HG03439 (cell line): ENCODE results near the gene MGAT5.

Source experiments
- ATAC-seq: cut with Tn5 transposase; IDR thresholded peaks from one replicate; pipeline ENCODE4 v1.9.1; 2021; ENCODE audit warnings: mild to moderate bottlenecking, moderate library complexity; ENCODE audit not compliant: unreplicated experiment

Gene MGAT5

DNA sequence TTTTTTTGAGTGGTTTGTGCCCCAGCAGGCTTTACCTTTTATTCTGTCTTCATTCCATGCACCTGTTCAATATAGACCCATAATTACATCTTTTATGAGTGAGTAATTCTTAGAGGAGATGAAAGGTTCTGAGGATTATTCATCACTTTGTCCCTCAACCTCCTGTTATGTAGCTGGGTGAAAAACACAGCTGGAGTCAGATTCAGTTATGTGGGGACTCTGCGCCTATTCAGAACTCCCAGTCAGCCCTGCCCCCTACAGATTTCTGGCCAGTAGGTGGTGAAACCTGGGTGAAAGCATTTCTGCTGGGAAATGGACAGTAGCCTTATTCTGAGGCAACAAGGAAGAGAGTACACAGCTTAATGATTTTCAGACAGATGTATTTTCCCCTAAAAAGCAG is 107.8 kb downstream of the MGAT5 start:
- no peak for ATAC-seq

- ATAC-seq, result no peak
Measured at GRCh38 chr2:134362152-134362668, 108.3 kb downstream of the MGAT5 start.

DNA sequence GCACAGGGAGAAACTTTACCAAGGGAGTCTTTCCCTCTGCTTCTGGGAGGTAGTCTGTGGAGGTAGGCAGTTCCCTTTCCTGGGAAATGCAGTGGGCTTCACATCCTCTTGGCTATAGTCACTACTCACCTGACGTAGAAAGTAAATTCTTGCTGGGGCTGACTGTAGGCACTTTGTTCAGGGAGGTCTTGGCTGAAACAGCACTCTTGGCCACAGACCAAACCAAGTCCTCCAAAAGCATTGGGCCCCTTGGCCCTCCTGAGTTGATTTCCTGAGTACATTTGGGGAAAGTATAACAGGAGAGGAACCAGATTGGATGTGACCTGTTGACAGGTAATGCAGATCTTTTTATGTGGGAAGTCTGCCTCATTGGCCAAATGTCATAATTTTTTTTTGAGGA is 108.9 kb downstream of the MGAT5 start:
- no peak for ATAC-seq

GRCh38 chr2:134365356-134365755 is 111.5 kb downstream of the MGAT5 start:
- no peak for ATAC-seq

DNA sequence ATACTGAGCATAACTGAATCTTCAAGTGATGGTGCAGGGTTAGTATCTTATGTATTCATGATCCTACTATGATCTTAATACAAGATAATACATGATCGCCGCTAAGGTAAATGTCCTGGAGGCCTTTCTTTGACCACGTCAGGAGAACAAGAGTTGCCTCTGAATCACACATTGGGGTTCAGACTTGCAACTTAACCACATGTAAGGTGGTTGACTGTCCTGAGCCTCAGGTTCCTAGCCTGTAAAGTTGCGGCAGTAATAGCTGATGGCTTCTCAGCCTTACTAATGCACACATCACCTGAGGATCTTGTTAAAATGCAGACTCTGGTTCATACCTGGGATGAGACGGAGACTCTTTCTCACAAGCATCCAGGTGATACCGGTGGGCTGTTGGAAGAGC is 112.5 kb downstream of the MGAT5 start:
- no peak for ATAC-seq

DNA sequence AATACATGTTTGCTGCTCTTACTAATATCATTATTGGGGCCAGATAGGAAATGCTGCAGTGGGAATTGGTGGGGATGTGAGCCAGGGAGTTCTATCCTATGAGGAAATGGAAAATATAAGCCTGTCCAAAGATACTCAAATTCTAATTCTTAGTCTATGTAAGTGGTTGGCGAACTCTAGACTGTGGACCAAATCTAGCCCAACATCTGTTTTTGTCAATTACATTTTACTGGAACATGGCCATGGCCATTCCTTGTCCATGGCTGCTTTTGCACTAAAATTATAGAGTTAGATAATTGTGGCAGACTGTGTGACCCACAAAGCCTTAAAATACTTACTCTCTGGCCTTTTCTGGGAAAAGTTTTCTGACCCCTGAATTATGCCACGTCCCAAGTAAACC is 113.3 kb downstream of the MGAT5 start:
- no peak for ATAC-seq

DNA sequence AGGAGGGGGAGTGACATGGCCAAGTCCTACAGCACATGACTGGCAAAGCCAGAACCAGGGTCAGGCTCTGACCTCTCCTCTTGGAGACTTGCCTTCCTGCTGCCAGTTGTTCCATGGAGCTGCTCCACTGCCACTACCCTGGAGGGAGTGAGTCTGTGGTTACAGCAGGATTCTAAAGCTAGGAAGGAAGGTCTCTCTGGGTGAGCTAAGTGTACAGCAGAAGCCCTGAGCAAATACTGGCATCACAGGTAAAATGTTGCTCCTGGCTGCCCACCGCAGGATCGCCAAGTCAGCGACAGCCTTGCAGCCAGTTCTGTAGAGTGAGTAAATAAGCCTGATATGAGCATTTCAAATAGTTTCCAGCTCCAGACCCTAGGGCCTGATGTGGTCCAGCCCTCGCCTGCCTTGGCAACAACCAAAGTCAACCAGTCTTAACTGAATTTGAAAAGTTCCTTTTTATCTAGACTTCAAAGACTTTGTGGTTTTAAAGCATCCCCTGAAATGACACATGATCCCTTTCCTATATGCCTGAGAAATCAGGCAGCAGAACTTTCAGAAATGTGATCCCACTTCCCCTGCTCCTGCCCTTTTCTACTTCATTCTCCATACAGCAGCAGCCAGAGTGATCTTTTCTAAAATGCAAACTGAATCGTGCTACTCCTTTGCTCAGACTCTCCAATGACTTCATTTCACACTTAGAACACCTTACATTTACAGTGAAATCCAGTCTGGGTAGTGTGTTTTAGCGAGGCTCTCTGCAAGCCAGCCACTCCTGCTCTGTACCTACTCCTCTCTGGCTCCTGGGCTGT is 114.3 kb downstream of the MGAT5 start:
- no peak for ATAC-seq

DNA sequence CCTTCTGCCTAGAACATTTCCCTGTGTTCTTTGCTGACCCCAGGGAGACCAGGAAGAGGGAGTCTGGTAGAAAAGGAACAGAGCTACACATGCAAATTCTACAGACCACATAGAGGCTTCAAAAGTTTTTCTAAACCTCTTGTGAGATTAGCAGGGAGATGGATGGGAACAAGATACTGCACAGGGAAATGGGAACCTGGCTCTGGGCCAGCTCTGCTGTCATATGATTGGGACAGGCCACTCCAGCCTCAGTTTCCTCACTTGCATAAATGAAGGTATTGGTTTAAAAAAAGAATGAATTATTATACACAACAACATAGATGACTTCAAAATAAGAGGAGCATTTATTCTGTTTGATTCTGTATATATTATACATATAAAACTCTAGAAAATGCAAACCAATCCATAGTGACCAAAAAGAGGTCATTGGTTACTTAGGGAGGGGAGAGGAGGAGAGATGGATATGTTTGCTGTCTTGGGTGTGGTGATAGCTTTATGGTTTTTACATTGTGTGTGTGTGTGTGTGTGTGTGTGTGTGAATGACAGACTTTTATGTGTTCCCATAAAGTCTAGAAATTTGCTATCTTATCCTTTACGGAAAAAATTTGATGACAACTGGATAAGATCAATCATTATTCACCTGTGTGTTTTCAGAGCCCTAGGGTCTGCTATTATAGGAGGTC is 115.5 kb downstream of the MGAT5 start:
- no peak for ATAC-seq

- ATAC-seq, result no peak
Measured at GRCh38 chr2:134370655-134371445, 117.0 kb downstream of the MGAT5 start.

GRCh38 chr2:134372141-134372540 is 118.3 kb downstream of the MGAT5 start:
- no peak for ATAC-seq

DNA sequence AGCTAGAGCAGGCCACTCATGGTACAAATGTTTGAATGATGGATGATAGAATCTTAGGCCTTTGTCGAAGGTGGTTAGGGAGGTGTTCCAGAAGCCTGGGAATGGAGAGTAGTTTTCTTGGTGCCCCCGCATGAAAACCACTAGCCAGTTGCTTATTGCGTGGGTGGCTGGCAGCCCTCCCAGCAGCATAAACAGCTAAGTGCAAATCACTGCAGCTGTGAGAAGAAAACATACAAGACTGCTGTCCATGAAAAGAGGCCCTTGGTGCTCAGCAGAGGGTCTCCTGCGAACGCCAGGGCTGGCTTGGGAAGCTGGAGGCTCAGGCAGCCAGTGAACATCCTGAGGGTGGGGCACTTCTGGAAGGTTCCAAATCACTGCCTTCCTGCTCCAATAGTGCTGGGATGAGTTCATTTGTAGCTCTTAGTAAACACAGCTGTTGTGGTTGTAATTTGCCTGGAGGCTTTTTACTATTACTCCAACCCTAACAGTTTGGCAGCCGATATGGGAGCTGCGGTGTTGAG is 118.8 kb downstream of the MGAT5 start:
- ATAC-seq, result no peak

- no peak for ATAC-seq
Measured at GRCh38 chr2:134375935-134376334, 122.1 kb downstream of the MGAT5 start.

DNA sequence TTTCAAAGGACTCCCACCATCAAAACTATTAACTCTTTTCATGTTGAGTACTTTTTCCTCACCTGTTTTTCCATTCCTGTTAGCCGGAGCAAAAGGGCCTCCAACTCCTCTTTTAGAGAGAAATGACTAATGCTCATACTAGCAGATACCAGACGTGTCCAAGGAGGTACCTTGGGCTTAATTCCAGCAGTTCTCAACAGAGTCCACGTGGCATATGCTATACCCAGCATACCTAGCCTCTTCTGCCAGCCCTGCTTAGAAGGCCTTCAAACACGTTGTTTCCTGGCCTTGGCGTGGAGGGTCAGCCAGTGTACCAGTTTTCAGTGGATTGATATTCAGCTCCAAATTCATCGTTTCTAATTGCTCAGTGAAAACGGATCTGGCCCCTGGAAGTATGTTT is 123.9 kb downstream of the MGAT5 start:
- ATAC-seq, result no peak

DNA sequence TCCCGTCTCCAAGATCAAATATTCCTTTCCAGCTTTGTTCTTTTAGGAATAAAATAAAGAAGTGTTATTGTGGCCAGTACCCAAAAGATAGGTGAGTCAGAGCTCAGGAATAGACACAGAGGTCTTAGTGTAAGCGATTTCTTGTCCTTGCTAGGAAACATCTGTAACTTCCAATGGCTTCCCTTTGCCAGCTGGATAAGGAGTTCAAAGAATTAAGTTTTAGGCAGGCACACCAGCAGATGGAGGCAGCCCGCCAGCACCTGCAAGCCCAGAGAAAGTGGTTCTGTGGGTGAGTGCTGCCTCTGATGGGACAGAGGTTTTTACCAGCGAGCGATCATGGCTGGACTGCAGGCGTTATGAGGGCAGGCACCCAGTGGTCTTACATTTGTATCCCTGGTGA is 125.4 kb downstream of the MGAT5 start:
- ATAC-seq, result no peak

DNA sequence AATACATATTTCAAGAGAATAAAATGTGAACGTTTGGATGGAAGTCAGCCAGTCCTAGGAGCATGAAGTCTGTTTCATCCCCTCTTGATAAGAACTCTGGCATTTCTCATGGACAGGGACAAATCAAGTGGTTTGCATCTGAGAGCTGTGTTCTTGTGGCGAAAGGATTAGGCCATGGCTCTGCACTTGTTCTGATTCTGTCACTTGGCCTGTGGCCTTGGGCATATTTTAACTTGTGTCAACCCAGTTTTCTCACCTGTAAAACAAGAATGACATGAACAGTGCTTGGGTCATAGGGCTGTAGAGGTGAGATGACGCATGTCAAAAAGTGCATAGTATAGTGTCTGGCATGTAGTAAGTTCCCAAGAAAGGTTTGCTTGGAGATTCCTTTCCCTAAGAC is 125.8 kb downstream of the MGAT5 start:
- no peak for ATAC-seq

- ATAC-seq, result no peak
Measured at GRCh38 chr2:134381141-134381540, 127.3 kb downstream of the MGAT5 start.

DNA sequence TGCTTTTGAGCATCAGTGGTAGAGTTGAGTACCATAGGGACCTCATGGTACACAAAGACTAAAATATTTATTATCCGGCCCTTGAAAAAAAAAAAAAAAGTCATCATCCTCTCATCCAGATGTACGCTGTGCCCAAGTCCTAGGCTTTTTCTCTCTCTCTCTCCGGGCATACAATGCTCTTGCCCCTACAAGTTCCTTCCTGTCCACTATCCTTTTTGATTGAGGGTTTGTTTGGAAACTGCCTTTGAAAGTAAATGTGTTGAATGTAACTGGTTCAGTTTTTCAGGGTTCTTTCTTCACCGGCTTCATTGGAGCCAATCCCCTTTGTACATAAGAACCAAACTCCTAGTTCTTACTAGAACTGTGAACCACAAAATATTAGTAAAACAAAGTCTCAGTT is 130.3 kb downstream of the MGAT5 start:
- no peak for ATAC-seq

DNA sequence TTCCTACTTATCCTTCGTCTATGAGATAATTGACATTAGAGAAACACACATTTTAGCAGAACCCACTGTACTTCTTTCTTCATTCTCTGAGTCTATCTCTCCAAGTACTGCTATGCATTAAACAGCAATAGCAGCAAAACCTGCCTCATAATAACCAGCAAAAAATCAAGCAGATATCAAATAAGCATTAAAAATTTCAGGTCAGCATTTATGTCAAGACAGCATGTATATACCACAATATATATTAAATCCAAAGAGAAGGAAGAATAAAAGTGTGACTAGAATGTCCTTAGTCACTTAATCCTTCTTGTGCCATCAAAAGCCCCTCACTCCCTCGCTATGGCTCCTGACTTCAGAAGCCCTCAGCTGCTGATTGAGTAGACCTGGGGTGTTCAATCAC is 131.3 kb downstream of the MGAT5 start:
- ATAC-seq, result no peak

GRCh38 chr2:134386310-134386709 is 132.4 kb downstream of the MGAT5 start:
- no peak for ATAC-seq

DNA sequence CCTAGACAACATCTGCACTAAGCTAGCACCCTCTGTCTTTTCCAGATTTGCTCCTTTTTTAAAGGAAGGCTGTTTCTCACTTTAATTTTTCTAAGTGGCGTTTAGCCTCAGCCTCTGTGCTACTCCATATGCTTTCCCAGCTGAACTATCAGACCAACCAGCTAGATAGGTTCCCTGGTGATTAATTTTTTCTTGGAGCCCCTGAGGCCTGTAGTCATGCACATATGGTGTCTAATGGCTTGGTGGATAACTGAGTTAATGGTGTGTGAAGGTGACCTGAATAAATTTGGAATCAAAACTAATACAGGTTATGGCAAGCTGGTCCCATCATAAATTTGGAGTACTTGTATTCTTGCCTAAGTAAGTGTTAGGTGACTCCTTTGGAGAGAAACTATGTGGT is 135.5 kb downstream of the MGAT5 start:
- no peak for ATAC-seq

DNA sequence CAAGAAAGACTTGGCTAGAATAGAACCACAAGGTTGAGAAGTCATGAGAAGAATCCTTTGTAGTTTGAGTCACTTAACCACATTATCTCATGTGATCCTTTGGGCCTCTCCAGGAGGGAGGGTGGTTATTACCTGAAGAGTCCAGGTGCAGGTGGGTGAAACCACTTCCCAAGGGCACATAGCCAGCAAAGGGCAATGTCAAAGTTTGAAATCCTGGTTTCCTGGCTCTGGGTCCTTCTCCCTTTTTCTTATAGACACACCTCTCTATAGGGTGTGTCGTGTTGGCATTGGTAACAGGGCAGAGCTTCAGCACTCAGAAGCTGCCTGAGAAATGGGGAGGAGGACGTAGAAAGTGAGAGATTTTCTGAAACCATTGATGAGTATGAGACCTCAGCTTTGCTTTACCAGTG is 137.9 kb downstream of the MGAT5 start:
- ATAC-seq, result peak; percentile 84
